Fibroblast of peridontal ligament (primary cell): ENCODE results near the gene PLD1.
"Not testable (repeated sequence)": the region's sequence is repeated elsewhere in the genome, so short reads cannot be mapped to it uniquely, and the experiment has no call there.

Source experiments
- DNase-seq: peaks from one replicate; pipeline ENCODE4 v3.0.0-alpha.2; 2010; ENCODE audit errors: extremely low read depth

Gene PLD1

GRCh38 chr3:171671709-171672108, 138.6 kb downstream of the PLD1 start:
- DNase-seq = no peak

- no peak for DNase-seq
These were observed 143.8 kb downstream of the PLD1 start for GRCh38 chr3:171666516-171666915.

- DNase-seq = no peak
These were observed 146.5 kb downstream of the PLD1 start for GRCh38 chr3:171663805-171664204.

GRCh38 chr3:171661484-171661883, 148.8 kb downstream of the PLD1 start:
- DNase-seq = no peak

- DNase-seq = no peak
These were observed 150.1 kb downstream of the PLD1 start for GRCh38 chr3:171660188-171660587.

GRCh38 chr3:171658841-171659240, 151.4 kb downstream of the PLD1 start:
- peak; percentile 74 for DNase-seq

GRCh38 chr3:171654809-171655208, 155.5 kb downstream of the PLD1 start:
- DNase-seq = peak; percentile 94

GRCh38 chr3:171654326-171654725, 156.0 kb downstream of the PLD1 start:
- no peak for DNase-seq

- no peak for DNase-seq
These were observed 156.6 kb downstream of the PLD1 start for GRCh38 chr3:171653701-171654100.

- no peak for DNase-seq
These were observed 157.4 kb downstream of the PLD1 start for GRCh38 chr3:171652932-171653331.

- no peak for DNase-seq
These were observed 160.2 kb downstream of the PLD1 start for GRCh38 chr3:171649911-171650592.

- DNase-seq = peak; percentile 25
These were observed 161.0 kb downstream of the PLD1 start for GRCh38 chr3:171649267-171649666.

- no peak for DNase-seq
These were observed 162.2 kb downstream of the PLD1 start for GRCh38 chr3:171648069-171648468.

- peak; percentile 91 for DNase-seq
These were observed 163.7 kb downstream of the PLD1 start for GRCh38 chr3:171646357-171647133.

GRCh38 chr3:171644681-171645080, 165.6 kb downstream of the PLD1 start:
- no peak for DNase-seq

- no peak for DNase-seq
These were observed 166.6 kb downstream of the PLD1 start for GRCh38 chr3:171643681-171644080.

- no peak for DNase-seq
These were observed 167.2 kb downstream of the PLD1 start for GRCh38 chr3:171643033-171643432.

- DNase-seq = peak; percentile 43
These were observed 169.5 kb downstream of the PLD1 start for GRCh38 chr3:171640520-171641412.

GRCh38 chr3:171636666-171637065, 173.6 kb downstream of the PLD1 start:
- no peak for DNase-seq

- no peak for DNase-seq
These were observed 177.5 kb downstream of the PLD1 start for GRCh38 chr3:171632766-171633165.

GRCh38 chr3:171626799-171627198, 183.5 kb downstream of the PLD1 start:
- DNase-seq = not testable (repeated sequence)

GRCh38 chr3:171622126-171622525, 188.2 kb downstream of the PLD1 start:
- no peak for DNase-seq
